Fibroblast of lung (primary cell): ENCODE results near the gene TECR. TPM values are rescaled to one million over a fixed set of nuclear protein-coding genes. Genes with fewer than 3 reads are reported as not detected.

Experiments used
- DNase-seq, 2 donors: peaks; one replicate each; pipeline versions ENCODE4 v3.0.0 to v3.0.0-alpha.2; 2010; ENCODE audit warnings: low read depth in 2 of 2
- H2AFZ ChIP-seq: 2 replicates; pipeline ENCODE4 v1.5.1; 2012; ENCODE audit warnings: low read length, control low read depth, inconsistent platforms
- H3K27ac ChIP-seq: 2 replicates; pipeline ENCODE4 v1.5.1; 2011; ENCODE audit warnings: low read length, control low read depth; ENCODE audit not compliant: insufficient read depth
- H3K27me3 ChIP-seq: 2 replicates; pipeline ENCODE4 v1.5.1; 2011; ENCODE audit warnings: mild to moderate bottlenecking, low read length; ENCODE audit not compliant: control insufficient read depth, insufficient read depth
- H3K36me3 ChIP-seq: 2 replicates; pipeline ENCODE4 v1.5.1; 2011; ENCODE audit warnings: low read length; ENCODE audit not compliant: control insufficient read depth, insufficient read depth
- H3K4me1 ChIP-seq: 2 replicates; pipeline ENCODE4 v1.5.1; 2011; ENCODE audit warnings: low read length; ENCODE audit not compliant: control insufficient read depth, insufficient read depth; ENCODE audit errors: extremely low read depth
- H3K4me2 ChIP-seq: 2 replicates; pipeline ENCODE4 v1.5.1; 2011; ENCODE audit warnings: low read length, control low read depth; ENCODE audit not compliant: insufficient read depth; ENCODE audit errors: extremely low read depth
- H3K4me3 ChIP-seq, 4 experiments: fragments of 200-600 bp in 1 of 4; sonication (generic) in 1 of 4; replicated peaks in 1 of 4; 2 replicates each; pipeline ENCODE4 v1.5.1; 2011 to 2016; ENCODE audit warnings: low read length in 4 of 4, low read depth in 3 of 4, mild to moderate bottlenecking in 3 of 4, control low read depth in 2 of 4, inconsistent platforms in 1 of 4, mixed read lengths in 1 of 4; ENCODE audit not compliant: insufficient read depth in 1 of 4; ENCODE audit errors: control extremely low read depth in 1 of 4
- H3K79me2 ChIP-seq: 2 replicates; pipeline ENCODE4 v1.5.1; 2012; ENCODE audit warnings: mild to moderate bottlenecking, low read length, inconsistent platforms; ENCODE audit not compliant: control insufficient read depth, insufficient read depth
- H3K9ac ChIP-seq: 2 replicates; pipeline ENCODE4 v1.5.1; 2011; ENCODE audit warnings: mild to moderate bottlenecking, low read length, control low read depth; ENCODE audit not compliant: insufficient read depth
- H3K9me3 ChIP-seq: 2 replicates; pipeline ENCODE4 v1.5.1; 2012; ENCODE audit warnings: low read depth, low read length; ENCODE audit not compliant: control insufficient read depth, insufficient read depth
- H4K20me1 ChIP-seq: 2 replicates; pipeline ENCODE4 v1.5.1; 2011; ENCODE audit warnings: low read length; ENCODE audit not compliant: control insufficient read depth, insufficient read depth; ENCODE audit errors: extremely low read depth
- CTCF ChIP-seq, 2 donors: IDR thresholded peaks in 1 of 2; conservative IDR thresholded peaks in 1 of 2; 1 replicate in 1 of 2; 2 replicates in 1 of 2; pipeline ENCODE4 v1.5.1; 2011 to 2012; ENCODE audit warnings: low read length in 2 of 2, control low read depth in 1 of 2, inconsistent platforms in 1 of 2, low read depth in 1 of 2, mild to moderate bottlenecking in 1 of 2
- EZH2 ChIP-seq: IDR thresholded peaks from 2 replicates; pipeline ENCODE4 v1.5.1; 2012; ENCODE audit warnings: low read length, control low read depth, mild to moderate bottlenecking; ENCODE audit errors: missing control alignments
- polyA plus RNA-seq, 2 donors: library from polyadenylated mRNA; depleted of rRNA in 1 of 2; stranded (reverse) in 1 of 2; unstranded in 1 of 2; fragments of >200 nt; gene quantifications; 2 replicates each; pipeline ENCODE4 v1.2.1, GENCODE V29; 2011 to 2012; ENCODE audit warnings: missing spikeins in 1 of 2
- total RNA-seq: library from RNA; depleted of rRNA; stranded (reverse); fragments of >200 nt; gene quantifications from 2 replicates; pipeline ENCODE4 v1.2.1, GENCODE V29; 2014

Gene TECR
- total and polyA plus RNA-seq, 2 donors (not counting 1 experiment from before 2014, with no cell fraction given): 34.0 to 73.4 TPM

- Histone ChIP-seq H3K27ac (no peak overlapping the region), H2AFZ (no peak overlapping the region), H3K27me3 (no peaks in the 10 kb centered on the region), H4K20me1 (no peaks in the 10 kb centered on the region), H3K9ac (no peak overlapping the region), H3K9me3 (no peaks in the 10 kb centered on the region), H3K79me2 (peaks cover 4% of the 10 kb centered on the region), H3K4me3 (no peak overlapping the region), H3K4me2 (no peak overlapping the region), H3K4me1 (peaks cover 4% of the 10 kb centered on the region), H3K36me3 (peaks cover 21% of the 10 kb centered on the region)
- DNase-seq: no peak
- TF ChIP-seq CTCF (conservative IDR thresholded peaks at IDR 0.05 in 1 of 2, IDR thresholded peaks at IDR 0.05 in 1 of 2; ENCODE audit: low read depth in 1 of 2, low read length in 2 of 2): no peak
- TF ChIP-seq EZH2: no peak
Measured at GRCh38 chr19:14482172-14482941, 47.0 kb upstream of the TECR start.

GRCh38 chr19:14487370-14488125, 41.8 kb upstream of the TECR start:
- no peaks in the 10 kb centered on the region for H3K4me1 ChIP-seq
- no peak overlapping the region for H3K27ac ChIP-seq
- peaks cover 8% of the 10 kb centered on the region for H3K79me2 ChIP-seq
- no peaks in the 10 kb centered on the region for H3K9me3 ChIP-seq
- H3K27me3 ChIP-seq: no peaks in the 10 kb centered on the region
- H4K20me1 ChIP-seq: no peaks in the 10 kb centered on the region
- no peak for DNase-seq
- H3K36me3 ChIP-seq: peaks cover 11% of the 10 kb centered on the region
- no peak for TF ChIP-seq CTCF (conservative IDR thresholded peaks at IDR 0.05 in 1 of 2, IDR thresholded peaks at IDR 0.05 in 1 of 2; ENCODE audit: low read depth in 1 of 2, low read length in 2 of 2)
- no peak for TF ChIP-seq EZH2
- H2AFZ ChIP-seq: no peak overlapping the region
- no peak overlapping the region for H3K4me2 ChIP-seq
- no peak overlapping the region for H3K9ac ChIP-seq
- H3K4me3 ChIP-seq: no peak overlapping the region

DNA sequence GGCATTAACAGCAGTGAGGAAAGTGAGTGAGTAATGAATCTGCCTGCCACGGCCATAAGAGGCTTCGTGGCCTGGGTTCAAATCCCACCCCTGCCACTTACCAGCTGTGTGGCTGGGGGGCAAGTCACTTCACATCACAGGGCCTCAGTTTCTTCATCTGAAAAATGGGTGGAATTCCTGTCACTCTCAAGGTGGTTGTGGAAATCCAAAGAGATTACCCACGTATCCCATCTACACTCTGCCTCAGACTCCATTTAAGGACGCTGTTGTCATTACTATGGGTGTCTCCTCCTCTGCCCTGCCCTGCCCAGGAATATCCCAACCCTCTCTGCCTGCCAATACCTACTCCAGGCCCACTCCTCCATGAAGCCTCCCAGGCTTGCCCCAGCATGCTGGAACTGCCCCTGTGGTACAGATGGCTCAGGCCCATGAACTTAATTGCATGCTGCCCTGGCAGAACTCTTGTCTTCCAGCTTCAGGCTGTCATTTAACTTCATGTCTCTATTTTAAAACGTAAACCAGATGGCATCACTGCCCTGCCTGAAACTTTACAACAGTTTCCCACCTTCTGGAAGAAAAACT, 36.5 kb upstream of the TECR start:
- peaks cover 27% of the 10 kb centered on the region for H3K79me2 ChIP-seq
- TF ChIP-seq EZH2: no peak
- no peak for TF ChIP-seq CTCF (conservative IDR thresholded peaks at IDR 0.05 in 1 of 2, IDR thresholded peaks at IDR 0.05 in 1 of 2; ENCODE audit: low read depth in 1 of 2, low read length in 2 of 2)
- peaks cover 10% of the 10 kb centered on the region for H3K4me1 ChIP-seq
- H3K9me3 ChIP-seq: no peaks in the 10 kb centered on the region
- H2AFZ ChIP-seq: no peak overlapping the region
- H3K36me3 ChIP-seq: peaks cover 10% of the 10 kb centered on the region
- no peak overlapping the region for H3K4me3 ChIP-seq
- H3K9ac ChIP-seq: no peak overlapping the region
- no peak for DNase-seq
- H3K27me3 ChIP-seq: no peaks in the 10 kb centered on the region
- no peaks in the 10 kb centered on the region for H4K20me1 ChIP-seq
- H3K27ac ChIP-seq: no peak overlapping the region
- no peak overlapping the region for H3K4me2 ChIP-seq
